Smooth muscle cell (in vitro differentiated cells): ENCODE measurements around the gene SYK. TPM values are rescaled to one million over a fixed set of nuclear protein-coding genes. Genes with fewer than 3 reads are reported as not detected.
A peak's percentile ranks its signal among the peaks of the same experiment; 100 is the strongest.

Experiments used
- DNase-seq: peaks from one replicate; lab custom pipeline; 2025; ENCODE audit not compliant: unreplicated experiment; lab: John Stamatoyannopoulos, UW
- H2AFZ ChIP-seq: fragments of 200-600 bp; sonication (generic); 2 replicates; pipeline ENCODE4 v1.6.0; 2016; ENCODE audit warnings: antibody characterized with exemption, low read depth, mild to moderate bottlenecking
- H3F3A ChIP-seq: fragments of 200-600 bp; sonication (generic); 2 replicates; pipeline ENCODE4 v1.6.0; 2017; ENCODE audit warnings: antibody characterized with exemption, low read depth
- H3K27ac ChIP-seq: fragments of 200-600 bp; sonication (generic); 2 replicates; pipeline ENCODE4 v1.5.1; 2016; ENCODE audit warnings: low read depth, mild to moderate bottlenecking
- H3K27me3 ChIP-seq: fragments of 200-600 bp; sonication (generic); 2 replicates; pipeline ENCODE4 v1.6.1; 2016; ENCODE audit warnings: low read depth, mild to moderate bottlenecking
- H3K36me3 ChIP-seq: fragments of 200-600 bp; sonication (generic); 2 replicates; pipeline ENCODE4 v1.5.1; 2016; ENCODE audit warnings: low read depth
- H3K4me1 ChIP-seq: fragments of 200-600 bp; sonication (generic); 2 replicates; pipeline ENCODE4 v1.5.1; 2016; ENCODE audit warnings: low read depth
- H3K4me2 ChIP-seq: fragments of 200-600 bp; sonication (generic); 2 replicates; pipeline ENCODE4 v1.6.0; 2016; ENCODE audit warnings: mild to moderate bottlenecking
- H3K4me3 ChIP-seq: fragments of 200-600 bp; sonication (generic); 2 replicates; pipeline ENCODE4 v1.5.1; 2016; ENCODE audit warnings: mild to moderate bottlenecking
- H3K79me2 ChIP-seq: fragments of 200-600 bp; sonication (generic); 2 replicates; pipeline ENCODE4 v1.6.0; 2016; ENCODE audit warnings: low read depth, mild to moderate bottlenecking
- H3K9ac ChIP-seq: fragments of 200-600 bp; sonication (generic); 2 replicates; pipeline ENCODE4 v1.6.0; 2016; ENCODE audit warnings: low read depth
- H3K9me3 ChIP-seq: fragments of 200-600 bp; sonication (generic); replicated peaks from 2 replicates; pipeline ENCODE4 v1.5.1; 2016; ENCODE audit warnings: low read depth
- H4K20me1 ChIP-seq: fragments of 200-600 bp; sonication (generic); 2 replicates; pipeline ENCODE4 v1.6.0; 2016; ENCODE audit warnings: low read depth
- CTCF ChIP-seq: fragments of 200-600 bp; sonication (generic); IDR thresholded peaks from 2 replicates; pipeline ENCODE4 v1.5.1; 2017; ENCODE audit warnings: borderline replicate concordance, mild to moderate bottlenecking, antibody characterized with exemption; ENCODE audit not compliant: insufficient read depth, poor library complexity, severe bottlenecking
- WGBS: methylation state at CpG from one replicate; pipeline ENCODE4 v1.1.7; 2016; ENCODE audit warnings: low lambda C conversion rate; 5-methylcytosine and 5-hydroxymethylcytosine counted together
- polyA plus RNA-seq: library from polyadenylated mRNA; unstranded; fragments of >200 nt; fragmentation: Nextera tagmentation; extraction: Ambion mirVana; gene quantifications from 2 replicates; pipeline ENCODE4 v1.2.1, GENCODE V29; 2016
- total RNA-seq: library from RNA; depleted of rRNA; stranded (reverse); fragments of >200 nt; gene quantifications from 2 replicates; pipeline ENCODE4 v1.2.3, GENCODE V29; 2014

SYK gene
- total and polyA plus RNA-seq, 2 experiments from 2014 or later: 0.09 TPM; not detected in 1

- H3K4me1 ChIP-seq: no peaks in the 10 kb centered on the region
- peak; percentile 46 for TF ChIP-seq CTCF
- no peak overlapping the region for H2AFZ ChIP-seq
- no peaks in the 10 kb centered on the region for H3K36me3 ChIP-seq
- no peak overlapping the region for H3K4me2 ChIP-seq
- WGBS: 100% methylated on average over 1 of the region's 1 CpG
- no peaks in the 10 kb centered on the region for H3K9me3 ChIP-seq
- no peaks in the 10 kb centered on the region for H3K79me2 ChIP-seq
- H4K20me1 ChIP-seq: no peaks in the 10 kb centered on the region
- no peaks in the 10 kb centered on the region for H3F3A ChIP-seq
- no peaks in the 10 kb centered on the region for H3K27me3 ChIP-seq
- DNase-seq: no peak
- H3K4me3 ChIP-seq: no peak overlapping the region
- no peak overlapping the region for H3K27ac ChIP-seq
- H3K9ac ChIP-seq: no peak overlapping the region
These were observed 28.0 kb upstream of the SYK start for GRCh38 chr9:90773617-90774016.

GRCh38 chr9:90774071-90774470, 27.5 kb upstream of the SYK start:
- H3F3A ChIP-seq: no peaks in the 10 kb centered on the region
- H3K4me2 ChIP-seq: no peak overlapping the region
- no peak for TF ChIP-seq CTCF
- no peak for DNase-seq
- H3K27ac ChIP-seq: no peak overlapping the region
- no peak overlapping the region for H3K4me3 ChIP-seq
- no peaks in the 10 kb centered on the region for H4K20me1 ChIP-seq
- 88% methylated on average over 3 of the region's 3 CpGs for WGBS
- no peak overlapping the region for H2AFZ ChIP-seq
- no peaks in the 10 kb centered on the region for H3K9me3 ChIP-seq
- H3K9ac ChIP-seq: no peak overlapping the region
- H3K36me3 ChIP-seq: no peaks in the 10 kb centered on the region
- H3K79me2 ChIP-seq: no peaks in the 10 kb centered on the region
- H3K4me1 ChIP-seq: no peaks in the 10 kb centered on the region
- no peaks in the 10 kb centered on the region for H3K27me3 ChIP-seq

- H3K9me3 ChIP-seq: no peaks in the 10 kb centered on the region
- no peak for DNase-seq
- WGBS: 85% methylated on average over 3 of the region's 3 CpGs
- no peaks in the 10 kb centered on the region for H3F3A ChIP-seq
- no peak overlapping the region for H3K4me2 ChIP-seq
- TF ChIP-seq CTCF: no peak
- no peaks in the 10 kb centered on the region for H3K79me2 ChIP-seq
- no peak overlapping the region for H3K4me3 ChIP-seq
- H3K36me3 ChIP-seq: no peaks in the 10 kb centered on the region
- no peak overlapping the region for H3K9ac ChIP-seq
- no peak overlapping the region for H2AFZ ChIP-seq
- H3K4me1 ChIP-seq: no peaks in the 10 kb centered on the region
- H4K20me1 ChIP-seq: no peaks in the 10 kb centered on the region
- H3K27me3 ChIP-seq: no peaks in the 10 kb centered on the region
- no peak overlapping the region for H3K27ac ChIP-seq
These were observed 26.9 kb upstream of the SYK start for GRCh38 chr9:90774682-90775081.

- WGBS: 50% methylated on average over 3 of the region's 3 CpGs
- Histone ChIP-seq H3K36me3 (no peaks in the 10 kb centered on the region), H3K27ac (no peak overlapping the region), H3F3A (no peaks in the 10 kb centered on the region), H4K20me1 (no peaks in the 10 kb centered on the region), H3K4me3 (no peak overlapping the region), H3K4me2 (no peak overlapping the region), H3K79me2 (no peaks in the 10 kb centered on the region), H3K4me1 (no peaks in the 10 kb centered on the region), H2AFZ (no peak overlapping the region), H3K9me3 (no peaks in the 10 kb centered on the region), H3K9ac (no peak overlapping the region), H3K27me3 (no peaks in the 10 kb centered on the region)
- no peak for DNase-seq
- no peak for TF ChIP-seq CTCF
These were observed 26.0 kb upstream of the SYK start for GRCh38 chr9:90775657-90776056.
